Transverse colon (tissue), 4 donors: ENCODE data around the gene TSTD2.
"Not testable (repeated sequence)": the region's sequence is repeated elsewhere in the genome, so short reads cannot be mapped to it uniquely, and the experiment has no call there.

ENCODE experiments used
- POLR2A ChIP-seq: fragments of 450-650 bp; IDR thresholded peaks from one replicate; pipeline ENCODE4 v1.6.1; 2016; ENCODE audit warnings: antibody characterized with exemption, mild to moderate bottlenecking, moderate library complexity
- POLR2AphosphoS5 ChIP-seq, 3 donors: sonication (generic); formaldehyde crosslinking; IDR thresholded peaks; one replicate each; pipeline ENCODE4 v1.6.1; 2016; ENCODE audit warnings: antibody characterized with exemption in 3 of 3
- TF ChIP-seq, protein P1 (sequence below), 5 experiments: fragments of 200-600 bp in 3 of 5; fragments of 450-650 bp in 2 of 5; sonication (generic) in 3 of 5; IDR thresholded peaks; 1 replicate in 2 of 5; 2 replicates in 3 of 5; pipeline ENCODE4 v1.5.1; 2016 to 2017; ENCODE audit warnings: antibody characterized with exemption in 5 of 5, inconsistent platforms in 3 of 5, mild to moderate bottlenecking in 2 of 5, moderate library complexity in 1 of 5

- not testable (repeated sequence) for TF ChIP-seq POLR2A; POLR2AphosphoS5 (IDR thresholded peaks at IDR 0.05)
- TF ChIP-seq, protein P1, sequence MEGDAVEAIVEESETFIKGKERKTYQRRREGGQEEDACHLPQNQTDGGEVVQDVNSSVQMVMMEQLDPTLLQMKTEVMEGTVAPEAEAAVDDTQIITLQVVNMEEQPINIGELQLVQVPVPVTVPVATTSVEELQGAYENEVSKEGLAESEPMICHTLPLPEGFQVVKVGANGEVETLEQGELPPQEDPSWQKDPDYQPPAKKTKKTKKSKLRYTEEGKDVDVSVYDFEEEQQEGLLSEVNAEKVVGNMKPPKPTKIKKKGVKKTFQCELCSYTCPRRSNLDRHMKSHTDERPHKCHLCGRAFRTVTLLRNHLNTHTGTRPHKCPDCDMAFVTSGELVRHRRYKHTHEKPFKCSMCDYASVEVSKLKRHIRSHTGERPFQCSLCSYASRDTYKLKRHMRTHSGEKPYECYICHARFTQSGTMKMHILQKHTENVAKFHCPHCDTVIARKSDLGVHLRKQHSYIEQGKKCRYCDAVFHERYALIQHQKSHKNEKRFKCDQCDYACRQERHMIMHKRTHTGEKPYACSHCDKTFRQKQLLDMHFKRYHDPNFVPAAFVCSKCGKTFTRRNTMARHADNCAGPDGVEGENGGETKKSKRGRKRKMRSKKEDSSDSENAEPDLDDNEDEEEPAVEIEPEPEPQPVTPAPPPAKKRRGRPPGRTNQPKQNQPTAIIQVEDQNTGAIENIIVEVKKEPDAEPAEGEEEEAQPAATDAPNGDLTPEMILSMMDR (IDR thresholded peaks at IDR 0.05) = not testable (repeated sequence)
Measured at GRCh38 chr9:97584778-97585177, 48.4 kb downstream of the TSTD2 start.
